GM12878 (cell line): ENCODE measurements around the gene PRKCE. TPM values are rescaled to one million over a fixed set of nuclear protein-coding genes. Genes with fewer than 3 reads are reported as not detected.

Source experiments
- ATAC-seq: fragments of 200-7000 bp; cut with Tn5 transposase; 3 replicates; pipeline ENCODE4 v1.9.1; 2020; ENCODE audit warnings: mild to moderate bottlenecking, moderate library complexity
- BruUV-seq: library from RNA; stranded (reverse); fragments of 400-500 nt; replicated peaks from 2 replicates; lab custom pipeline; 2021; lab: Mats Ljungman, UMichigan
- CTCF ChIA-PET: fragments of 300-600 bp; sonication (Branson Sonifier 250); formaldehyde crosslinking; extraction: SDS; loops from one replicate; lab custom pipeline; 2021; ENCODE audit warnings: inconsistent platforms; lab: Yijun Ruan, JAX
- POLR2A ChIA-PET: fragments of 350-600 bp; formaldehyde crosslinking; extraction: SDS; loops from one replicate; lab custom pipeline; 2021; ENCODE audit warnings: inconsistent platforms; lab: Charles Lee
- RAD21 ChIA-PET: fragments of 300-600 bp; sonication (Branson Sonifier 250); formaldehyde crosslinking; loops from one replicate; lab custom pipeline; 2023; ENCODE audit warnings: antibody characterized with exemption; ENCODE audit not compliant: unreplicated experiment; lab: Charles Lee
- SMC1A ChIA-PET: fragments of 300-600 bp; sonication (Branson Sonifier 250); formaldehyde crosslinking; loops from one replicate; lab custom pipeline; 2023; ENCODE audit not compliant: unreplicated experiment, uncharacterized antibody; lab: Charles Lee
- DNase-seq: peaks from one replicate; pipeline ENCODE4 v3.0.0-alpha.2; 2011; ENCODE audit warnings: low read depth, low spot score
- FAIRE-seq: peaks from 3 replicates; lab custom pipeline; 2011; peaks lifted over from hg19 to GRCh38; lab: Jason Lieb, UNC
- H2AFZ ChIP-seq: 2 replicates; pipeline ENCODE4 v1.6.0; 2011; ENCODE audit warnings: low read depth, low read length, control low read depth; ENCODE audit not compliant: control insufficient read depth
- H3K27ac ChIP-seq: 2 replicates; pipeline ENCODE4 v1.5.1; 2011; ENCODE audit warnings: control low read depth; ENCODE audit not compliant: control insufficient read depth, insufficient read depth
- H3K27me3 ChIP-seq, 2 experiments: replicated peaks in 1 of 2; 2 replicates each; pipeline versions ENCODE4 v1.6.0 to v1.6.1; 2011; ENCODE audit warnings: low read length in 1 of 2; ENCODE audit not compliant: control insufficient read depth in 2 of 2, insufficient read depth in 2 of 2
- H3K36me3 ChIP-seq, 2 experiments: 2 replicates each; pipeline ENCODE4 v1.5.1; 2011; ENCODE audit warnings: low read length in 1 of 2; ENCODE audit not compliant: control insufficient read depth in 2 of 2, insufficient read depth in 2 of 2
- H3K4me1 ChIP-seq: 2 replicates; pipeline ENCODE4 v1.6.1; 2011; ENCODE audit warnings: mild to moderate bottlenecking, low read length, moderate library complexity, mixed read lengths; ENCODE audit not compliant: control insufficient read depth, insufficient read depth
- H3K4me2 ChIP-seq: 2 replicates; pipeline ENCODE4 v1.6.0; 2011; ENCODE audit warnings: control low read depth; ENCODE audit not compliant: control insufficient read depth, insufficient read depth
- H3K4me3 ChIP-seq: fragments of 200-600 bp; sonication (generic); 2 replicates; pipeline ENCODE4 v1.5.1; 2016
- H3K79me2 ChIP-seq: 2 replicates; pipeline ENCODE4 v1.6.0; 2011; ENCODE audit warnings: low read length; ENCODE audit not compliant: control insufficient read depth, insufficient read depth
- H3K9ac ChIP-seq: 2 replicates; pipeline ENCODE4 v1.8.0; 2011; ENCODE audit warnings: low read length, control low read depth, mixed read lengths; ENCODE audit not compliant: control insufficient read depth, insufficient read depth
- H3K9me3 ChIP-seq: replicated peaks from 3 replicates; pipeline ENCODE4 v1.5.1; 2011; ENCODE audit warnings: mild to moderate bottlenecking, low read length; ENCODE audit not compliant: control insufficient read depth, insufficient read depth
- H4K20me1 ChIP-seq: 2 replicates; pipeline ENCODE4 v1.6.0; 2011; ENCODE audit not compliant: control insufficient read depth, insufficient read depth
- EED ChIP-seq: sonication (generic); IDR thresholded peaks from 2 replicates; pipeline ENCODE4 v1.6.1; 2016; ENCODE audit warnings: antibody characterized with exemption, low read depth
- MAX ChIP-seq: IDR thresholded peaks from 2 replicates; pipeline ENCODE4 v1.6.1; 2012; ENCODE audit warnings: low read depth, low read length, improper control_type of control experiment
- NR2C1 ChIP-seq: fragments of 450-650 bp; IDR thresholded peaks from 2 replicates; pipeline ENCODE4 v1.6.1; 2017; ENCODE audit warnings: antibody characterized with exemption, mild to moderate bottlenecking, moderate library complexity
- RUNX3 ChIP-seq: IDR thresholded peaks from 2 replicates; pipeline ENCODE4 v1.6.1; 2012; ENCODE audit warnings: low read length, inconsistent platforms
- WGBS: methylation state at CpG from one replicate; pipeline ENCODE4 v1.1.6; 2016; ENCODE audit warnings: low lambda C conversion rate; ENCODE audit not compliant: insufficient replicate concordance, insufficient coverage; ENCODE audit errors: missing lambda C conversion rate; 5-methylcytosine and 5-hydroxymethylcytosine counted together
- in situ Hi-C: fragments of 300-500 bp; cut with MboI; formaldehyde crosslinking; loops from 9 replicates; pipeline ENCODE4 v1.14.3; 2018; ENCODE audit warnings: mixed read lengths
- intact Hi-C: fragments of 100-400 bp; cut with micrococcal nuclease; formaldehyde crosslinking; loops from one replicate; pipeline ENCODE4 v1.14.2; 2022; ENCODE audit not compliant: unreplicated experiment
- polyA plus RNA-seq, 11 experiments: library from polyadenylated mRNA; depleted of rRNA in 4 of 11; unstranded in 6 of 11; stranded (reverse) in 5 of 11; fragments of >200 nt; fragmentation: Nextera tagmentation in 4 of 11; fragmentation: Illumina TruSeq in 1 of 11; extraction: Ambion mirVana in 4 of 11; extraction: Trizol in 1 of 11; gene quantifications; 1 replicate in 1 of 11; 2 replicates in 10 of 11; pipeline versions ENCODE4 v1.2.1 to v1.2.3, GENCODE V29; 2011 to 2016; ENCODE audit warnings: inconsistent platforms in 2 of 11, missing spikeins in 2 of 11, low read depth in 1 of 11
- total RNA-seq, 4 experiments: library from RNA; depleted of rRNA in 3 of 4; stranded (reverse); fragments of >200 nt in 3 of 4; fragmentation: Illumina TruSeq in 1 of 4; extraction: Trizol in 1 of 4; gene quantifications; 2 replicates each; pipeline versions ENCODE4 v1.2.1 to v1.2.3, GENCODE V29; 2013 to 2021

PRKCE gene
- total and polyA plus RNA-seq, 10 of the 15 experiments (the other 5 are each of a cell fraction or from before 2014, with no cell fraction given) = 2.6 to 28.2 (median 11.3) TPM

GRCh38 chr2:45869165-45869501, 217.7 kb downstream of the PRKCE start:
- POLR2A ChIA-PET = interaction anchor here (0.6 to 4.2 kb wide), 17 partner anchors 9 to 1728 kb away, joined by 3 to 52 read pairs (median 7); no protein-coding TSS in a partner anchor
- Histone ChIP-seq H3K27me3 (no peaks in the 10 kb centered on the region), H4K20me1 (no peaks in the 10 kb centered on the region), H3K4me3 (no peak overlapping the region), H3K4me1 (peaks cover 23% of the 10 kb centered on the region), H3K9ac (no peak overlapping the region), H2AFZ (no peak overlapping the region), H3K79me2 (peaks cover 3% of the 10 kb centered on the region; the same call in 1 of the 2 replicates), H3K36me3 (no peaks in the 10 kb centered on the region; a peak in 1 of 4 replicates), H3K9me3 (no peaks in the 10 kb centered on the region; the same call in 2 of the 3 replicates), H3K4me2 (no peak overlapping the region), H3K27ac (no peak overlapping the region)
- intact Hi-C loops = no loop called here
- CTCF ChIA-PET = interaction anchor here (0.6 to 4.6 kb wide), 14 partner anchors 9 to 1940 kb away, joined by 3 to 26 read pairs (median 4); no protein-coding TSS in a partner anchor
- FAIRE-seq = no peak
- ATAC-seq = no peak
- BruUV-seq = no TSS peak
- WGBS = 94% methylated on average over 4 of the region's 4 CpGs
- no peak for DNase-seq
- RAD21 ChIA-PET = interaction anchor here (0.8 to 6.8 kb wide), 18 partner anchors 9 to 360 kb away, joined by 3 to 85 read pairs (median 4); no protein-coding TSS in a partner anchor
- SMC1A ChIA-PET = interaction anchor here (0.5 to 9.7 kb wide), 24 partner anchors 7 to 330 kb away, joined by 3 to 124 read pairs (median 4); no protein-coding TSS in a partner anchor
- in situ Hi-C loops = no loop called here
- TF ChIP-seq NR2C1 = no peak

GRCh38 chr2:45871025-45871424, 219.6 kb downstream of the PRKCE start:
- ChIA-PET CTCF (interaction anchor here (1.0 to 1.3 kb wide), 3 partner anchors 11 to 19 kb away, joined by 3 to 4 read pairs (median 3); no protein-coding TSS in a partner anchor), RAD21 (interaction anchor here (0.9 to 1.1 kb wide), 2 partner anchors 11 to 19 kb away, joined by 4 to 5 read pairs; no protein-coding TSS in a partner anchor), POLR2A (interaction anchor here (0.6 to 1.0 kb wide), 2 partner anchors 17 to 892 kb away, joined by 3 read pairs; no protein-coding TSS in a partner anchor), SMC1A (interaction anchor here (1.0 to 1.5 kb wide), 4 partner anchors 9 to 30 kb away, joined by 3 to 6 read pairs (median 4); no protein-coding TSS in a partner anchor)
- no peaks in the 10 kb centered on the region for H4K20me1 ChIP-seq
- FAIRE-seq = no peak
- H3K4me1 ChIP-seq = peaks cover 23% of the 10 kb centered on the region
- no peak overlapping the region for H3K27ac ChIP-seq
- H3K9me3 ChIP-seq = no peaks in the 10 kb centered on the region; the same call in 2 of the 3 replicates
- H3K4me3 ChIP-seq = no peak overlapping the region
- BruUV-seq = no TSS peak
- H3K36me3 ChIP-seq = no peaks in the 10 kb centered on the region; a peak in 2 of 4 replicates
- 79% methylated on average over 3 of the region's 3 CpGs for WGBS
- no peak overlapping the region for H3K4me2 ChIP-seq
- no peaks in the 10 kb centered on the region for H3K27me3 ChIP-seq
- peaks cover 3% of the 10 kb centered on the region; the same call in 1 of the 2 replicates for H3K79me2 ChIP-seq
- no peak for ATAC-seq
- intact Hi-C loops = no loop called here
- no peak overlapping the region for H3K9ac ChIP-seq
- in situ Hi-C loops = no loop called here
- DNase-seq = no peak
- TF ChIP-seq RUNX3 = 0 out of 2 replicates have a peak, but pooled peaks have one; percentile 37
- no peak for TF ChIP-seq MAX
- 0 out of 2 replicates have a peak, but pooled peaks have one; percentile 9 for TF ChIP-seq EED
- H2AFZ ChIP-seq = no peak overlapping the region
